ENCODE results near the gene C3orf22.

The C3orf22 gene

GRCh38 chr3:126527455-126528211, 31.1 kb downstream of the C3orf22 start:
- DNase-seq (ENCODE audit: low read depth in 2 of 2), result no peak

- DNase-seq (ENCODE audit: low read depth in 2 of 2), result no peak
Measured at GRCh38 chr3:126527006-126527405, 31.7 kb downstream of the C3orf22 start.

- DNase-seq (ENCODE audit: low read depth in 2 of 2), result no peak
Measured at GRCh38 chr3:126526668-126527005, 32.1 kb downstream of the C3orf22 start.

- DNase-seq (ENCODE audit: low read depth in 2 of 2), result no peak
Measured at GRCh38 chr3:126525853-126526667, 32.7 kb downstream of the C3orf22 start.

GRCh38 chr3:126525091-126525852, 33.5 kb downstream of the C3orf22 start:
- DNase-seq (ENCODE audit: low read depth in 2 of 2), result no peak

- no peak for DNase-seq (ENCODE audit: low read depth in 2 of 2)
Measured at GRCh38 chr3:126524429-126524988, 34.2 kb downstream of the C3orf22 start.

- no peak for DNase-seq (ENCODE audit: low read depth in 2 of 2)
Measured at GRCh38 chr3:126523745-126524428, 34.8 kb downstream of the C3orf22 start, which contains the start of gene CHST13. CHST13 (plus strand) TSS chr3:126524155; CDS start chr3:126524333, 178 bp downstream.

GRCh38 chr3:126522363-126522788, 36.4 kb downstream of the C3orf22 start:
- peak; percentile 7 to 18 for DNase-seq (ENCODE audit: low read depth in 2 of 2)

- DNase-seq (ENCODE audit: low read depth in 2 of 2), result no peak
Measured at GRCh38 chr3:126521122-126521891, 37.4 kb downstream of the C3orf22 start.

GRCh38 chr3:126519506-126520455, 39.0 kb downstream of the C3orf22 start:
- DNase-seq (ENCODE audit: low read depth in 2 of 2), result no peak

GRCh38 chr3:126518779-126519177, 40.0 kb downstream of the C3orf22 start:
- DNase-seq (ENCODE audit: low read depth in 2 of 2), result no peak

GRCh38 chr3:126517986-126518778, 40.5 kb downstream of the C3orf22 start:
- DNase-seq (ENCODE audit: low read depth in 2 of 2), result no peak

- no peak for DNase-seq (ENCODE audit: low read depth in 2 of 2)
Measured at GRCh38 chr3:126517291-126517951, 41.3 kb downstream of the C3orf22 start, which contains the start of gene UROC1. UROC1 (minus strand) TSS chr3:126517773; CDS start chr3:126517719, 54 bp downstream.

GRCh38 chr3:126516936-126517290, 41.8 kb downstream of the C3orf22 start:
- DNase-seq (ENCODE audit: low read depth in 2 of 2), result no peak

GRCh38 chr3:126516152-126516935, 42.4 kb downstream of the C3orf22 start:
- no peak for DNase-seq (ENCODE audit: low read depth in 2 of 2)

- DNase-seq (ENCODE audit: low read depth in 2 of 2), result no peak
Measured at GRCh38 chr3:126515066-126515706, 43.5 kb downstream of the C3orf22 start.

- DNase-seq (ENCODE audit: low read depth in 2 of 2), result no peak
Measured at GRCh38 chr3:126514161-126514560, 44.6 kb downstream of the C3orf22 start.
